Activated naive CD8-positive, alpha-beta T cell (primary cell): ENCODE measurements around the gene SEL1L.
"Not testable (repeated sequence)": the region's sequence is repeated elsewhere in the genome, so short reads cannot be mapped to it uniquely, and the experiment has no call there.

Experiments used
- H3K27ac Mint-ChIP-seq: one replicate; pipeline ENCODE4 v1.8.0; 2021; ENCODE audit warnings: mixed read lengths
- H3K27me3 Mint-ChIP-seq: one replicate; pipeline ENCODE4 v1.8.0; 2021; ENCODE audit warnings: mixed read lengths
- H3K36me3 Mint-ChIP-seq: one replicate; pipeline ENCODE4 v1.8.0; 2021; ENCODE audit warnings: mixed read lengths
- H3K4me1 Mint-ChIP-seq: one replicate; pipeline ENCODE4 v1.8.0; 2021; ENCODE audit warnings: low read depth, mixed read lengths
- H3K4me3 Mint-ChIP-seq: one replicate; pipeline ENCODE4 v1.8.0; 2021; ENCODE audit warnings: mild to moderate bottlenecking, mixed read lengths
- H3K9me3 Mint-ChIP-seq: one replicate; pipeline ENCODE4 v1.8.0; 2021; ENCODE audit warnings: low read depth, mixed read lengths

SEL1L gene

DNA sequence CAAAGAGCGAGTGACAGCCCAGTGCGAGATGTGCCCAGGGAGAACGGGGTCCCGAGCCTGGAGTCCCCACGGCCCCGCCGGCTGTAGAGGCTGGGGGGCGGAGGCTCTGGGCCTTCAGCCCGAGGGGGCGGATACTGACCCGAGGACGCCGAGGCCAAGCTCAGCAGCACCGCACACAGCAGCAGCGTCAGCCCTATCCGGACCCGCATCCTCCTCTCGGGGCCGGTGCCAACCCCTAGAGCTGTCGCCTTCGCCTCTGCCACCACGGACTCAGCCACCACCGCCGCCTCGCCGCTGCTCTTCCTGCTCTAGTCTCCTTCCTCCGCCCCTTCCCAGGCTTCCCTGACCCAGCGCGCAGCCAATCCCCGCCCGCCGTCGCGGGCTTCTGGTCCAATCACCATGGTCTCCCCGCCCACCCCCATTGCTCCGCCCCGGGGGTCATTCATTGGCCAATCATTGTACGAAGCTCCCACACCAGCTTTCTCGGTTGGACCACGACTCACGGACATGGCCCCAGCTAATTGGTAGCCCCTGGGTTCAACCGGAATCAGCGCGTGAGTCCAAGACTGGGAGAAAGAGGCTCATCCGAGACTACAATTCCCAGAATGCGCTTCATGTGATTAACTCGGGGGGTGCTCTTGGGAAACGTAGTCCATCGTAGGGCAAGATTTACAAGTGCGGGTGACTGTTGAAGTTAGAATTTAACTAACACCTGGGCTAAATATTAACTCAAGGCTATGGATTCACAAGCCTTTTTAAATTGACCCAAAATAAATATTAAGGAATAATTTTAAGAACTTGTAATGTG, at the start of gene SEL1L:
Gene SEL1L, minus strand, starts transcription at position 318 of the 808 bp plus-strand sequence. Its CDS starts 109 bp downstream, at position 209.
- Mint-ChIP-seq H3K36me3 (peaks cover 2% of the 10 kb centered on the region), H3K27ac (peak within 1 kb of the TSS; percentile 85), H3K4me3 (peak within 1 kb of the TSS; percentile 96)

DNA sequence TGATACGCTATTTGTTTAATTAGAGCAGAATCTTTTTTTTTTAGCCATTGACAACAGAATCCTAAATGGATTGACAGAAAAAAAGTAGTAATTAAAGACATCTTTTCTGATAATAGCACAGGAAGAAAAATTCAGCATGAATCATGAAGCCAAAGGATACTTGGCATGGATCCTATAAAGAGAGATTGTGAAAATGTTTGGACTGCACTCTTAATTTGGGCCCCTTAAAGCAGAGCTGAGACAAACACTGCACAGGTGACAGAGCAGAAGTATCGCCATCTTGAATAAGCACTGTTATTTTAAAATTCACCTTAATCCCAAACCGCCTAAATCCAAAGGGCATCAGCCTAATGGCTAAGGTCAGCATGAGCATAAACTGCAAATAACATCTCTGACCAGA, 48.8 kb upstream of the SEL1L start:
- no peaks in the 10 kb centered on the region for H3K36me3 Mint-ChIP-seq
- no peak overlapping the region for H3K27ac Mint-ChIP-seq
- no peaks in the 10 kb centered on the region for H3K9me3 Mint-ChIP-seq
- H3K4me1 Mint-ChIP-seq, result no peaks in the 10 kb centered on the region
- peaks cover 6% of the 10 kb centered on the region for H3K27me3 Mint-ChIP-seq
- H3K4me3 Mint-ChIP-seq, result no peak overlapping the region

More for the DNA sequence above, at the start of gene SEL1L:
- H3K27me3 Mint-ChIP-seq, result no peaks in the 10 kb centered on the region
- H3K4me1 Mint-ChIP-seq, result peaks cover 59% of the 10 kb centered on the region
- no peaks in the 10 kb centered on the region for H3K9me3 Mint-ChIP-seq

DNA sequence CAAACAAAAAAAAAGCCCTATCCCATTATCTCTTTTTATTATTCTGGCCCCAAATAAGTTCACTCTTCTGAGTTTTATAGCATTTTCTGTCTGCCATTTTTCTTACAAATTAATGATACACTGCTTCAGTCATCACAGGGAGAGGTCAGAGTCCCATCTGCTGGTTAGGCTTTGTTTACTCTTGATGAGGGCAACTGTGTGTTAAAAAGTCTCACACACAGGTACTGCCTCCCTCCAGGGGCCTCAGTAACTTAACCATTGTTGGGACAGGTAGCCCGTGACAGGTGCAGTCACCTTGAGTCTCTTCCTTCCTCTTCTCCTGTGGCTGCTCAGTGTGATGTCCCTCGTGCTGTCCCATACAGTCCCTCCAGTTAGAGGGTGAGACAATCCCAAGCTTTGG, 45.5 kb upstream of the SEL1L start:
- no peaks in the 10 kb centered on the region for H3K36me3 Mint-ChIP-seq
- peaks cover 17% of the 10 kb centered on the region for H3K27me3 Mint-ChIP-seq
- no peak overlapping the region for H3K4me3 Mint-ChIP-seq
- no peak overlapping the region for H3K27ac Mint-ChIP-seq
- no peaks in the 10 kb centered on the region for H3K9me3 Mint-ChIP-seq
- H3K4me1 Mint-ChIP-seq, result no peaks in the 10 kb centered on the region

DNA sequence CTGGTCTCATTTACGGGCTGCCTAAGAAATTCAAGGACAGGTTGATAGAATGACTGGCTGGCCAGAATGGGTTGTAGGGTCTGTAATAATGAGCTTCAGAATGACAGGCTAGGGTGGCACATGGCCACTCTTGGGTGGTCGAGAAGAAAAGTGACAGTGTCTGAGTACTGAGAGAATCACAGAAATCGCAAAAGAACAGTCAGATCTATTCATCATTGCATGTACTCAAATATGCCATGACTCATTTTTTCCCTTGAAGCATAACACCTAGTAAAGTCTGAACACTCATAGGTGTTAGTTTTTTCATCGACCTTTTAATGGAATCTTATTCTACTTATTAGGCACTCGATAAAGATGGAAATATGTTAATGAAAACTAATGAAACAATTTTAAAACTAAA, 37.8 kb upstream of the SEL1L start:
- H3K27ac Mint-ChIP-seq, result no peak overlapping the region
- H3K36me3 Mint-ChIP-seq, result no peaks in the 10 kb centered on the region
- no peak overlapping the region for H3K4me3 Mint-ChIP-seq
- H3K27me3 Mint-ChIP-seq, result peaks cover 16% of the 10 kb centered on the region
- no peaks in the 10 kb centered on the region for H3K4me1 Mint-ChIP-seq
- no peaks in the 10 kb centered on the region for H3K9me3 Mint-ChIP-seq

DNA sequence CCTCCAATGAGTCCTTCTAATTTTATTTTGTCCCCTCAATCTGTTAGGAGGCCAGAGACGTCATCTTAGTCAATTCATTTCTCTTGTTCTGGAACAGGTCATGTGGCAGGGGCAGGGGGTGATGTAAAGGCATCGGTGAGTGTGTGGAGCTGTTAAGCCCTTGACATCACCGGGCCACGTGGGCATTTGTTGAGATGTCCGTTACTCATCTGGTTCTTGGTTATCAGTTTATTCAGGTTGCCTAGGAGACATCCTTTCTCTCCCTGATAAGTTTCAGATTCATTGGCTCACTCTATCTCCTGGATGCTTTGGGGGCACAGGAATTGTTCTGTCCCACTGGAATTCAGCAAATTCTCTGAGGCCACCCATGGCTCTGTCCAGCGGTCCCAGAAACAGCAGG, 33.6 kb upstream of the SEL1L start:
- Mint-ChIP-seq H3K9me3 (no peaks in the 10 kb centered on the region), H3K27me3 (peaks cover 6% of the 10 kb centered on the region), H3K4me1 (no peaks in the 10 kb centered on the region), H3K36me3 (no peaks in the 10 kb centered on the region), H3K27ac (no peak overlapping the region), H3K4me3 (no peak overlapping the region)

DNA sequence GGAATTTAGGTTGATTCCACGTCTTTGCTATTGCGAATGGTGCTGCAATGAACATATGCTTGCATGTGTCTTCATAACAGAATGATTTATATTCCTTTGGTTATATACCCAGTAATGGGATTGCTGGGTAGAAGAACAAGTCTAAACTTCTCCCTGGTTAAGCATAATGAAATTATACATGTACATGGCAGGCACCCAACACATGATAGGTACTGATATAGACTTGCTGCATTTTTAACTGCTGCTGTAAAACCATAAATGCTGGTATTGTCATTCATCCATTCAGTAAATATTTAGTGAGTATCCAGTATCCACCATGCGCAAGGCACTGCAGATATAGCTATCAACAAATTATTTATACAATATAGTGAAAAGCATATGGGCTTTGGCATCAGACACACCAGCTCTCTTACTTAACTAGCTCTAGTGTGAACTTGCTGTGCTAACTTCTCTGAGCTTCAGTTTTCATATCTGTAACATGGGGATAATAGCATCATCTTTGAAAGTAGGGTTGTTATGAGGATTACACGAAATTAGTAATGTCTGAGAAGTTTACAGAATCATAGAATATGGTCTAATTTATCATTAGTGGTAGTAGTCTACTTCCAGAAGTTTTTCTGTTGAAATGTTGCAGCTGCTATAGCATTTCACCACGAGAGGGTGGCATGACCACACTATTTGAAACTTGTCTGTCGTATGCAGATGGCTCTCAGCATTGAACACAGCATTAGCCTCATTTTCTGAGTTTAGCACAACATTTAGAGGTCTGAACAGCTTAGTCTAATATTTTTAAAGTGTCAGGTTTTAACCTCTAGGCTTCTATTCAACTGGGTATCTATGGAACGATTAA, 32.0 kb upstream of the SEL1L start:
- H3K27ac Mint-ChIP-seq, result no peak overlapping the region
- no peaks in the 10 kb centered on the region for H3K9me3 Mint-ChIP-seq
- no peaks in the 10 kb centered on the region for H3K4me1 Mint-ChIP-seq
- no peaks in the 10 kb centered on the region for H3K36me3 Mint-ChIP-seq
- H3K27me3 Mint-ChIP-seq, result peaks cover 6% of the 10 kb centered on the region
- H3K4me3 Mint-ChIP-seq, result no peak overlapping the region

DNA sequence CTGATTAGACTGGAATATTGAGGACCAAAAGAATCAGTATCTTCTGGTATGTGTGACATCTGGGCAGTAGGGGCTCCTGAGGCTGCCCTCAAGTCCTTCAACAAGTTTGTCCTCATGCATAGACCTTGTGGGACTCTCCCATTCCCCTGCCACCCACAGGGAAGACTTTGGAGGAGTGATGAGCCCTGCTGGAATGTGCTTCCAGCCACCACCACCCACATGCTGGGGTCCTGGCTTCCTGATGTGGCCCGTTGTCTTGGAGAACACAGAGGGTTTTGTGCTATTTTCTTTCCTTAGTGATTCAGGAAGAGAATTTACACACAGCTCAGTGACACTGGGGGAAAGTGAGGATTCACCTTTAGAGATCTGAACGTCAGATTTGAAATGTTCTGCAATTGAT, 29.2 kb upstream of the SEL1L start:
- Mint-ChIP-seq H3K36me3 (no peaks in the 10 kb centered on the region), H3K27me3 (peaks cover 5% of the 10 kb centered on the region), H3K4me1 (no peaks in the 10 kb centered on the region), H3K27ac (no peak overlapping the region), H3K9me3 (no peaks in the 10 kb centered on the region), H3K4me3 (no peak overlapping the region)

DNA sequence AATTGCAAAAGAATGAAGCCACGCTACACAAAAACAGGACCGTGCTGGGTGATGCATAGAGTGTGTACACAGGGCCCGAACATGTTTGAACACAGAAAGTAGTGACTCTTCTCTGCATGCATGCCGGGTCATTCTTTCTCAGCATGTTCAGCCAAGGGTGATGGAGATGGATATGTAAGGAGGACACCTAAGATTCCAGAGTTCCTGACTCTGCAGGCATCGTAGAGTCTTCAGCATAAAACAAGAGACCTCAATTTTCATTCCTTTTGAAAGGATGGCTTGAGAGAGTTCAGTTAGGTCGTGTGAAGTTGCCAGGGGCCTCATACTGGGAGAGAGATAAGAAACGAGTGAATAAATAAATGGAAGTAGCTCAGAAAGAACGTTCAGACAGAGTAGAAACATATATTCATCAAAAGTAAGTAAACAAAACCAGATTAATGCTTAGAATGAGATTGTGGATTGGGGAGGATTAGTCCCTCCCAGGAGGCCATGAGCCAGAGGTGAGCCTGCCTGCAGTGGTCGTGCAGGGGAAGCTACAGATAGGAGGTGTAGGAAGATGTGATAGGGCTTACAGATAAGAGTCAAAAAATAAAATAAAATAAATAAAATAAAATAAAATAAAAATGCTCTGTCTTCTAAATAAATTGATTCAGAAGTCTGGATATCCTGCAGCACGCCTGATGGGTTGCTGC, 27.6 kb upstream of the SEL1L start:
- Mint-ChIP-seq H3K9me3 (no peaks in the 10 kb centered on the region), H3K27me3 (peaks cover 5% of the 10 kb centered on the region), H3K4me3 (no peak overlapping the region), H3K27ac (no peak overlapping the region), H3K36me3 (no peaks in the 10 kb centered on the region), H3K4me1 (no peaks in the 10 kb centered on the region)

DNA sequence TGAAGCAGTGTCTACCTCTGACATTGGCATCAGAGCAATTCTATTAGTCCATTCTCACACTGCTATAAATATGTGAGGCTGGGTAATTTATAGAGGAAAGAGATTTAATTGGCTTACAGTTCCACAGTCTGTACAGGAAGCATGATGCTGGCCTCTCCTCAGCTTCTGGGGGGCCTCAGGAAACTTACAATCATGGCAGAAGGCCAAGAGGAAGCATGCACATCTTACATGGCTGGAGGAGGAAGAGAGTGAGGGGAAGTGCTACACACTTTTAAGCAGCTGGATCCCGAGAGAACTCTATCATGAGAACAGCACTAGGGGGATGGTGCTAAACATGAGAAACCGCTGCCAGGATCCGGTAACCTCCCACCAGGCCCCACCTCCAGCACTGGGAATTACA, 25.7 kb upstream of the SEL1L start:
- Mint-ChIP-seq H3K27me3 (peaks cover 5% of the 10 kb centered on the region), H3K4me1 (no peaks in the 10 kb centered on the region), H3K9me3 (no peaks in the 10 kb centered on the region), H3K27ac (no peak overlapping the region), H3K36me3 (no peaks in the 10 kb centered on the region), H3K4me3 (no peak overlapping the region)

DNA sequence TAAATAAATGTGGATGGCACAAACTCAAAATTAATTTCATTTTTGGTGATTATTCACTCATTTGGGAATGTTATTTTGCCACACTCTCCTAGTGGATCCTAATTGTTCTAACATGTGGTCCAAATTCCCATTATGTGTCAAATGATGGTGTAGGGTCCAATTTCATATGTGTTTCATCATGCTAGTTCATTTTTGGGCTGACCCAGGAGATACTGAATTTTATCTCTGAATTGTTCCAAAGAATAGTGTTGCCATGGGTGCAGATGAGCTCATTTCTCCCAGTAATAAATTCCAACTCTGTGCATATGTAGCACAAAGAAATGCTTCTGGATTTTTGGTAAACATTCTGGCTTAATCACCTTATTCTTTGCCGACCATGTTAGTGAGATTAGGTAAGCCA, 23.5 kb upstream of the SEL1L start:
- Mint-ChIP-seq H3K27me3 (peaks cover 5% of the 10 kb centered on the region), H3K4me1 (no peaks in the 10 kb centered on the region), H3K36me3 (no peaks in the 10 kb centered on the region), H3K27ac (no peak overlapping the region), H3K4me3 (no peak overlapping the region), H3K9me3 (no peaks in the 10 kb centered on the region)

DNA sequence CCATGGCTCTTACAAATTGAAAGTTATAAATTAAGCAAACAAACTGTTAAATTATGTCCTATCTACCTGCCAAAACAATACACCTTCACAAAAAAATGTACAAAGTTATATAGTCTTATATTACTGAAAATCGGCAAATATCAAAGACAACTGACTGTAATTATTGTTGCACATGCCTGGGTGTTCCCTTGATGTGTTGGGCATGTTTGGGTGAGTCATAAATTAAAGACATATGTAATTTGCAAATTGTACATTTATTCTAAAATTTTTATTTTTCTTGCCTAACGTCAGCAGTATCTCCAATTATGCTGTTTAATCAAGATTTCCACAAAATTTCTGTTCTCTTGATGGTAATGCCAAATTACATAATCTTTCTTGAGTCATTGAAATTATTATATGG, 22.0 kb upstream of the SEL1L start:
- Mint-ChIP-seq H3K27me3 (peaks cover 5% of the 10 kb centered on the region), H3K4me3 (no peak overlapping the region), H3K4me1 (no peaks in the 10 kb centered on the region), H3K36me3 (no peaks in the 10 kb centered on the region), H3K9me3 (no peaks in the 10 kb centered on the region), H3K27ac (no peak overlapping the region)

DNA sequence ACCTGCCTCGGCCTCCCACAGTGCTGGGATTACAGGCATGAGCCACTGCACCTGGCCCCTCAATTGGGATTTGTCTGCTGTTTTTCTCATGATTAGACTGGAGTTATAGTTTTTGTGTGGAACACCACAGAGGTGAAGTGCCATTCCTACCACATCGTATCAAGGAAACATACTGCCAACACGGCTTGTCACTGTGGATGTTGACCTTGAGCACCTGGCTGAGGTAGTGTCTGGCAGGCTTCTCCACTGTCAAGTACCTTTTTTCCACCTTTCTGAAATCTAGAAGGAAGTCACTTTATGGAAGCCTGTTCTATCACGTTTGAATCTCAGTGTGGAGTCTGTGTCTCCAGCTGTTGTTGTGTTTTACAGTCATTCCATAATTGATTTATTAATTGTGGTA, 21.4 kb upstream of the SEL1L start:
- no peak overlapping the region for H3K4me3 Mint-ChIP-seq
- H3K27me3 Mint-ChIP-seq, result peaks cover 5% of the 10 kb centered on the region
- no peaks in the 10 kb centered on the region for H3K9me3 Mint-ChIP-seq
- H3K36me3 Mint-ChIP-seq, result no peaks in the 10 kb centered on the region
- no peaks in the 10 kb centered on the region for H3K4me1 Mint-ChIP-seq
- no peak overlapping the region for H3K27ac Mint-ChIP-seq

DNA sequence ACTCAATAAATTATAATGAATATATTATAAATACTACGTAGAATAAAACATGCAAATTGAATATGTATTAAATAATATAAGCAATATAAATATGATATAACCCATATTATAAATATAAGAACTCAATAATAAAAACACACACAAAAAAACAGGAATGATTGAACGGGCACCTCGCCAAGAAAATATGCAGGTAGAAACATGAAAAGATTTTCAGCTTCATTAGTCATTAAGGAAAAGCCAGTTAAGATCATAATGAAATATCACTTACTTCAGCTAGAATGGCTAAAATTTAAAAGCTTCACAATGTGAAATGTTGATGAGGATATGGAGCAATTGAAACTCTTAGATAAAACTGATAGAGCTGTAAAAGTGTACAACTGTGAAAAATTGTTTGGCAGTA, 17.8 kb upstream of the SEL1L start:
- Mint-ChIP-seq H3K4me3 (no peak overlapping the region), H3K4me1 (no peaks in the 10 kb centered on the region), H3K27me3 (no peaks in the 10 kb centered on the region), H3K27ac (no peak overlapping the region), H3K36me3 (no peaks in the 10 kb centered on the region), H3K9me3 (no peaks in the 10 kb centered on the region)

DNA sequence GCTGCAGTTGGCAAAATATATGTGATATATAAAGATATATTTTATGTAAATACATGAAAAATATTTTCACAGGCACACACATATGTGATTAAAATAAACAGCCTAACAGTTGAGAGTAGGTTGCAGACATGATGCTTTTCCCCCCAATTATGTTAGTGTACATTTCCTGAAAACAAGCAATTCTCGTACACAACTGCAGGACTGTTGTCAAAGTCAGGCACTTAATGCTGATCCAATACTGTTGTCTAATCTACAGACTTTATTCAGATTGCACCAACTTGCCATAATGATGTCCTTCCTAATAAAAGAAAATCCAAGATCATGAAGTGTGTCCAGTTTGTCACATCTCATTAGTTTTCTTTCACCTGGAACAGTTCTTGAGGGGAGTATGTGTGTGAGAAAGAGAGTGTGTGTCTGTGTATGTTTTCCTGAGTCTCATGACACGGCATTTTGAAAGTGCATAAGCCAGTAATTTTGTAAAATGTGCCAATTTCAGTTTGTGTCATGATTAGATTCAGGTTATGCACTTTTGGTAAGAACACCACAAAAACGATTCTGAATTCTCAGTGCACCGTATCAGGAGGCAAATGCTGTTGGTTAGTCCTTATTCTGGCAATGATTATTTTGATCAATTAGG, 16.5 kb upstream of the SEL1L start:
- no peaks in the 10 kb centered on the region for H3K9me3 Mint-ChIP-seq
- H3K4me1 Mint-ChIP-seq, result no peaks in the 10 kb centered on the region
- no peaks in the 10 kb centered on the region for H3K36me3 Mint-ChIP-seq
- H3K27ac Mint-ChIP-seq, result no peak overlapping the region
- peaks cover under 1% of the 10 kb centered on the region for H3K27me3 Mint-ChIP-seq
- H3K4me3 Mint-ChIP-seq, result no peak overlapping the region

DNA sequence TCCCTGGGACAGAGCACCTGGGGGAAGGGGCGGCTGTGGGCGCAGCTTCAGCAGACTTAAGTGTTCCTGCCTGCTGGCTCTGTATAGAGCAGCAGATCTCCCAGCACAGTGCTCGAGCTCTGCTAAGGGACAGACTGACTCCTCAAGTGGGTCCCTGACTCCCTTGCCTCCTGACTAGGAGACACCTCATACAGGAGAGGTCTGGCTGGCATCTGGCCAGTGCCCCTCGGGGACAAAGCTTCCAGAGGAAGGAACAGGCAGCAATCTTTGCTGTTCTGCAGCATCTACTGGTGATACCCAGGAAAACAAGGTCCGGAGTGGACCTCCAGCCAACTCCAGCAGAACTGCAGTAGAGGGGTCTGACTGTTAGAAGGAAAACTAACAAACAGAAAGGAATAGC, 7.6 kb upstream of the SEL1L start:
- H3K4me1 Mint-ChIP-seq, H3K36me3 Mint-ChIP-seq, H3K4me3 Mint-ChIP-seq, H3K9me3 Mint-ChIP-seq, H3K27ac Mint-ChIP-seq: not testable (repeated sequence)
- peaks cover 24% of the 10 kb centered on the region for H3K27me3 Mint-ChIP-seq
